ENCODE results near the gene ATE1.

ATE1 gene

DNA sequence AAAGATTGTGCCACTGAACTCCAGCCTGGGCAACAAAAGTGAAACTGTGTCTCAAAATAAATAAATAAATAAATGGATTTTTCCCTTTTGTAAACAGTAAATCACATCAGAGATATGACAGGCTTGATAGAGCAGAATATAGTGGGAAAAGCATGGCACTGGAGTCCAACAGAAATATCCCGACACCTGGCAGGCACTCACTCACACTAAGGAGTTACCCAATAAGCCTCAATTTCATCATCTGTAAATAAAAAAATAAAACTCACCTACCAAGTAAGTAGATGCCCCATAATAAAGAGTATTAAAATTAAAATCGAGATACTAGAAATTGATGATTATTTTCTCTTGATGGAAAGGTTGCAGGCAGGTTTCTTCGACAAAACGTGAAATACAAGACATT, 1.7 kb downstream of the ATE1 start:
- TF ChIP-seq FOXP2 (optimal IDR thresholded peaks at IDR 0.05; ENCODE audit: borderline replicate concordance, extremely low read depth, extremely low read length, insufficient read depth), result no peak
- TF ChIP-seq SIN3A (IDR thresholded peaks at IDR 0.05; ENCODE audit: borderline replicate concordance, insufficient read depth, low read length), result no peak
- TF ChIP-seq TAF1 (IDR thresholded peaks at IDR 0.05; ENCODE audit: borderline replicate concordance, insufficient read depth, low read length), result no peak
- TF ChIP-seq, protein P1, sequence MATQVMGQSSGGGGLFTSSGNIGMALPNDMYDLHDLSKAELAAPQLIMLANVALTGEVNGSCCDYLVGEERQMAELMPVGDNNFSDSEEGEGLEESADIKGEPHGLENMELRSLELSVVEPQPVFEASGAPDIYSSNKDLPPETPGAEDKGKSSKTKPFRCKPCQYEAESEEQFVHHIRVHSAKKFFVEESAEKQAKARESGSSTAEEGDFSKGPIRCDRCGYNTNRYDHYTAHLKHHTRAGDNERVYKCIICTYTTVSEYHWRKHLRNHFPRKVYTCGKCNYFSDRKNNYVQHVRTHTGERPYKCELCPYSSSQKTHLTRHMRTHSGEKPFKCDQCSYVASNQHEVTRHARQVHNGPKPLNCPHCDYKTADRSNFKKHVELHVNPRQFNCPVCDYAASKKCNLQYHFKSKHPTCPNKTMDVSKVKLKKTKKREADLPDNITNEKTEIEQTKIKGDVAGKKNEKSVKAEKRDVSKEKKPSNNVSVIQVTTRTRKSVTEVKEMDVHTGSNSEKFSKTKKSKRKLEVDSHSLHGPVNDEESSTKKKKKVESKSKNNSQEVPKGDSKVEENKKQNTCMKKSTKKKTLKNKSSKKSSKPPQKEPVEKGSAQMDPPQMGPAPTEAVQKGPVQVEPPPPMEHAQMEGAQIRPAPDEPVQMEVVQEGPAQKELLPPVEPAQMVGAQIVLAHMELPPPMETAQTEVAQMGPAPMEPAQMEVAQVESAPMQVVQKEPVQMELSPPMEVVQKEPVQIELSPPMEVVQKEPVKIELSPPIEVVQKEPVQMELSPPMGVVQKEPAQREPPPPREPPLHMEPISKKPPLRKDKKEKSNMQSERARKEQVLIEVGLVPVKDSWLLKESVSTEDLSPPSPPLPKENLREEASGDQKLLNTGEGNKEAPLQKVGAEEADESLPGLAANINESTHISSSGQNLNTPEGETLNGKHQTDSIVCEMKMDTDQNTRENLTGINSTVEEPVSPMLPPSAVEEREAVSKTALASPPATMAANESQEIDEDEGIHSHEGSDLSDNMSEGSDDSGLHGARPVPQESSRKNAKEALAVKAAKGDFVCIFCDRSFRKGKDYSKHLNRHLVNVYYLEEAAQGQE (IDR thresholded peaks at IDR 0.05; ENCODE audit: insufficient read depth in 1 of 2, low read depth in 2 of 2, low read length in 2 of 2), result no peak
- no peak for TF ChIP-seq POLR2AphosphoS5 (IDR thresholded peaks at IDR 0.05; ENCODE audit: low read depth, low read length)

DNA sequence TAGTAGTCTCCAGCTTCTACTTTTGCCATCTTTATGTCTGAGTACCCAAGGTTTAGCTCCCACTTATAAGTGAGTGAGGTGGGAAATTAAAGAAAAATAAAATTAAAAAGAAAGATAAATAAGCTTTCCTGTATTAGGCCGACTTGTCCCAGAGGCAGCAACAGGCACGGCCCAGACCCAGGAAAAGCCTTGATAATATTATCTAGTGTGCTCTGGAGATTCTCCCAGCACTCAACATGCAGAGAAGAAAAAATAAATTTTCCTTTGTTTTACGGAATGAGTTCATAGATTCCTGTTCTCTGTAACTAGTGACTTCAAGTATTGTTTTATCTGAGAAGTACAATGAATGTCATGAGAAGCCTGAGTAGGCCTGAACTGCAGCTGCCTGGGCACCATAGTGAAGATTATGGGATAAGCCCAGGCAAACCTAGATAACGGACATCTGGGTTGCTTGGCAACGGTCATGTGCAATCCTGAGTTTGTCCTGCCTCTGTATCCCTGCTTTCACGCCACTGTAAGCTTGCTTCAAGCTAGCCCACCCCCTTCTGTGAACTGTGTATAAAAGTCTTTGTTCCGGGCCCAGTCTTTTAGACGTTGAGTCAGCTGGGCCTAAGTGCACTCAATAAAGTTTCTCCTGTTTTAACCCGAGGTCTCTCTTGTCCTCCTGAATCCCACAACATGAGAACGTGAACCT, 6.4 kb downstream of the ATE1 start:
- TF ChIP-seq POLR2AphosphoS5 (IDR thresholded peaks at IDR 0.05; ENCODE audit: low read depth, low read length), result no peak
- TF ChIP-seq SIN3A (IDR thresholded peaks at IDR 0.05; ENCODE audit: borderline replicate concordance, insufficient read depth, low read length), result no peak
- no peak for TF ChIP-seq FOXP2 (optimal IDR thresholded peaks at IDR 0.05; ENCODE audit: borderline replicate concordance, extremely low read depth, extremely low read length, insufficient read depth)
- TF ChIP-seq, protein P1 (IDR thresholded peaks at IDR 0.05; ENCODE audit: insufficient read depth in 1 of 2, low read depth in 2 of 2, low read length in 2 of 2), result no peak
- TF ChIP-seq TAF1 (IDR thresholded peaks at IDR 0.05; ENCODE audit: borderline replicate concordance, insufficient read depth, low read length), result no peak

DNA sequence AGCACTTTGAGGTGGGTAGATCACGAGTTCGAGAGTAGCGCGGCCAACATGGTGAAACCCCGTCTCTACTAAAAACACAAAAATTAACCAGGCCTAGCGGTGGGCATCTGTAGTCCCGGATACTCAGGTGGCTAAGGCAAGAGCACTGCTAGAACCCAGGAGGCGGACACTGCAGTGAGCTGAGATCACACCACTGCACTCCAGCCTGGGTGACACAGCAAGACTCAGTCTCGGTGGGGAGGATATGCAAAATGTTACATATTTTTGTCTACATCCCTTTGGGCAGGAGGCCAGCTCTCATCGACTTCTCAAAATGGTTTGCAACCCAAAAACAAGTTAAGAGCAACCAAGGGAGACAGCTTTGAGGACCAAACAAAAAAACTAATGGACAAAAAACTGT, 8.2 kb downstream of the ATE1 start:
- TF ChIP-seq, protein P1 (IDR thresholded peaks at IDR 0.05; ENCODE audit: insufficient read depth in 1 of 2, low read depth in 2 of 2, low read length in 2 of 2), result no peak
- TF ChIP-seq TAF1 (IDR thresholded peaks at IDR 0.05; ENCODE audit: borderline replicate concordance, insufficient read depth, low read length), result no peak
- TF ChIP-seq FOXP2 (optimal IDR thresholded peaks at IDR 0.05; ENCODE audit: borderline replicate concordance, extremely low read depth, extremely low read length, insufficient read depth), result no peak
- no peak for TF ChIP-seq SIN3A (IDR thresholded peaks at IDR 0.05; ENCODE audit: borderline replicate concordance, insufficient read depth, low read length)
- TF ChIP-seq POLR2AphosphoS5 (IDR thresholded peaks at IDR 0.05; ENCODE audit: low read depth, low read length), result no peak

DNA sequence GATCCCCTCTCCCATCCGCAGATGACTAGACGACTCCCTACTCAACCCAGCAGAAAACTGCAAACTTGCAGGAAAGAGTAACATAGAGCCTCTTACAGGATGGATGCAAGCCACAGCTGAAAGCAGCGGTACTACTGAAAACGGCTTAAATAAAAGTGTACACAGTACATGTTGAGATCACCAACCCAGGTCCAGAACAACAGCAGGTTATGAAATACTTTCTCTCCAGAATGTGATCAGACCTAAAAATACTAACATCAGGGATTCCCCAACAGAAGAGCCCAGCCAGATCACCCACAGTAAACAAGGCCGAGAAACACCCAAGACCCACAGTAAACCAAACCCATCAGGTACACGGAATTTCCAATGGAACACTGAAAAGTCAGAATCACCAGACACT, 13.2 kb downstream of the ATE1 start:
- TF ChIP-seq POLR2AphosphoS5 (IDR thresholded peaks at IDR 0.05; ENCODE audit: low read depth, low read length) (no peak), TAF1 (IDR thresholded peaks at IDR 0.05; ENCODE audit: borderline replicate concordance, insufficient read depth, low read length) (no peak), FOXP2 (optimal IDR thresholded peaks at IDR 0.05; ENCODE audit: borderline replicate concordance, extremely low read depth, extremely low read length, insufficient read depth) (no peak), SIN3A (IDR thresholded peaks at IDR 0.05; ENCODE audit: borderline replicate concordance, insufficient read depth, low read length) (no peak)
- TF ChIP-seq, protein P1 (IDR thresholded peaks at IDR 0.05; ENCODE audit: insufficient read depth in 1 of 2, low read depth in 2 of 2, low read length in 2 of 2), result no peak
